Stimulated activated CD4-positive, alpha-beta T cell treated with anti-CD3 and anti-CD28 coated beads, TNF-alpha, amount 100 ng/mL, for 48 hours (primary cell): ENCODE results near the gene MROH7.

Experiments
- DNase-seq, 3 donors: peaks; one replicate each; pipeline ENCODE4 v3.0.0-alpha.2; 2020; ENCODE audit warnings: low read depth in 3 of 3

Gene MROH7

GRCh38 chr1:54651608-54652007 lies 10.0 kb downstream of the MROH7 start:
- no peak for DNase-seq

DNA sequence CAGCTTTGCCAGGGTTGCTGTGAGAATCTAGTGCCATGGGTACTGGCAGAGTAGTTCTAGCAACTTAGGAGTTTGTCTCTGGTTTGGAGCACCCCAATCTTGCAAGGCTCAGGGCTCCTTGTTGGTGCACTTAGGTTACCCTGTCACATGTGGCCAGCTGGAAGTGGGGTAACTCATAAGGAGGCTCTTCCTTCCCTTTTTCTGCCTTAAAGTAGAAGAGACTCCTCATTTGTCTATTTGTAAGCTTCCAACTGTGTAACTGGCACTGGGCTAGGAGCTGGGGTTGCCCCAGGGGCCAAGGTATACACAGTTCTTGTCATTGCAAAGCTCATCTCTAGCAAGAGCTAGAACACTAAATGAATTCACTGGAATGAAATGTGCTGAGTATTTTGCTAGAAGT lies 10.6 kb downstream of the MROH7 start:
- DNase-seq = no peak

GRCh38 chr1:54653036-54653435 lies 11.4 kb downstream of the MROH7 start:
- DNase-seq = no peak

DNA sequence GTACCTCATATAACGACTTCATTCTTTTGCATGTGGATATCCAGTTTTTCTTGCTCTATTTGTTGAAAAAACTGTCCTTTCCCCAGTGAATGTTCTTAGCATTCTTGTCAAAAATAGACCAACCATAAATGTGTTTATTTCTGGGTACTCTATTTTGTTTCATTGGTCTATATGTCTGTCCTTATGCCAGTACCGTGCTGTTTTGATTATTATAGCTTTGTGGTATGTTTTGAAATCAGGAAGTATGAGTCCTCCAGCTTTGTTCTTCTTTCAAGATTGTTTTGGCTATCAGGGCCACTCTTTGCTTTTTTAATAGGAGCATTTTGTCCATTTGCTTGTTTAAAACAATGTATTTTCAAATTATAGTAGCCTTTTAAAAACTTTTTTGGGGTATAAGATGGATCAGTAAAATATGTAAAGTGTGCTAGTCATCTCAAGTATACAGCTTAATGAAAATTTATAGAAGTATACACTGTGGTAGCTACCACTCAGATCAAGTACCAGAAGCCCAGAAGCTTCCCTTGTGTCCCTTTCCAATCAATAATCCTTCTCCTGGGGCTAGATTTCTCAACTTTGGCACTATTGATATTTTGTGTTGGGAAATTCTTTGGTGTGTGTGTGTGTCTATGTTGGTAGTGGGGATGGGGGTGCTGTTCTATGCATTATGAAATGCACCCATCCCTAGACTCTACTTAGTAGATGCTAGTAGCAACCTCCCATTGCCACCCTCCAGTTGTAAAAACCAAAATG lies 16.8 kb downstream of the MROH7 start:
- no peak for DNase-seq

- no peak for DNase-seq
These were observed 22.1 kb downstream of the MROH7 start for GRCh38 chr1:54663725-54664124.

DNA sequence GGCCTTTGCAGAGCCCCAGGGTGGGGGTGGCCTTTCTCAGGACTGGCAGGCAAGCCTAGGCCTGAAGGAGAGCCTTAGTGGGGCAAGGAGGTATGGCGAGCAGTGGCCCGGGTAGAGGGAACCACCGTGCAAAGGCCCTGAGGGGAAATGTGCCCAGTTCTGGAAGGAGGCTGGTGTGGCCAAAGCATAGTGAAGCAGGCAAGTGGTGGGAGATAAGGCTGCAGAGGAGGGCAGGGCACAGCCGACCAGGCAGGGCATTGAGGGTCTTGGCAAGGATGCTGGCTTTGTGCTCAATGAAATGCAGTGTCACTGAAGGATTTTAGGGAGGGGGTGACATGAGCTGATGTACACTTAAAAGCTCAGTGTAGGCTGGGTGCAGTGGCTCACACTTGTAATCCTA lies 22.8 kb downstream of the MROH7 start:
- no peak for DNase-seq

DNA sequence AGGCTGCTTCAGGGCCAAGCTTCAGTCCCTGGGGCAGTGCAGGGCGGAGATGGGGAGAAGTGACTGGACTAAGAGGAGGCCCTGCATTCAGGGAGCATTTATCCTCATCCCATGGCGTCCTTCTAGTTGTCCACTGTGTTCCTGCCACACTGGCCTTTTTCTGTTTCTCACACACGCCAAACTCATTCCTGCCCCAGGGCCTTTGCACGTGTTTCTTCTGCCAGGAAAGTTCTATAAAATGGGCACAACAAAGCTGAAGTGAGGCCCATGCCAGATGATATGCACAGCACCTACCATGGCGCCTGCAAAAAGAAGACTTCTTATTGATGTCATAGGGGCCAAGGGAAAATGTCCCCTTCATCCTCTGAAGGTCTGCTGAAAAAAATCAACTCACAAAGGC lies 24.3 kb downstream of the MROH7 start:
- no peak for DNase-seq

DNA sequence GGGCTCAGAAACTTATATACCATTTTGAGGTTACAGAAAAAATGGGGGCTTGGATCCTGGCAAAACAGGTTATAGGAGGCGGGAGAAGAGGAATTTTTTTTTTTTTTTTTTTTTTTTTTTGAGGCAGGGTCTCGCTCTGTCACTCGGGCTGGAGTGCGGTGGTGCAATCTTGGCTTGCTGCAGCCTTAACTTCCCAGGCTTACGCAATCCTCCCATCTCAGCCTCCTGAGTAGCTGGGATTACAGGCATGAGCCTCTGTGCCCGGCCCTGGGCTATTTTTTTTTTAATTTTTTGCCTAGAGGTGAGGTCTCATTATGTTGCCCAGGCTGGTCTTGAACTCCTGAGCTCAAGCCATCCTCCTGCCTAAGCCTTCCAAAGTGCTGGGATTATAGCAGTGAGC lies 24.7 kb downstream of the MROH7 start:
- DNase-seq = no peak

DNA sequence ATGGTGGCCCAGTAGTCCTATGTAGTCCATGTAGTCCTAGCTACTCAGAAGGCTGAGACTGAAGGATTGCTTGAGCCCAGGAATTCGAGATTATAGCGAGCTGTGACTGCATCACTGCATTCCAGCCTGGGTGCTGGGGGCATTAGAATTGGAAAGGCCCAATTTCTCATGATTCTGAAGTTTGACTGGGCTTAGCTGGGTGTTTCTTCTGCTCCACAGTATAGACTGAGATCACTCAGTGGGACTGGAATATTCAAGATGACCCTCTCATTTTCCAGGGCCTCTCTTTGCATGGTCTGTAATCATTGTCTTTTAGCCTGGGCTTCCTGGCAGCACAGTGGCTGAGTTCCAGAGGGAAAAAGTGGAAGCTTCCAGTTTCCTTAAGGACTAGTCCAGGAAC lies 26.2 kb downstream of the MROH7 start:
- DNase-seq = no peak

DNA sequence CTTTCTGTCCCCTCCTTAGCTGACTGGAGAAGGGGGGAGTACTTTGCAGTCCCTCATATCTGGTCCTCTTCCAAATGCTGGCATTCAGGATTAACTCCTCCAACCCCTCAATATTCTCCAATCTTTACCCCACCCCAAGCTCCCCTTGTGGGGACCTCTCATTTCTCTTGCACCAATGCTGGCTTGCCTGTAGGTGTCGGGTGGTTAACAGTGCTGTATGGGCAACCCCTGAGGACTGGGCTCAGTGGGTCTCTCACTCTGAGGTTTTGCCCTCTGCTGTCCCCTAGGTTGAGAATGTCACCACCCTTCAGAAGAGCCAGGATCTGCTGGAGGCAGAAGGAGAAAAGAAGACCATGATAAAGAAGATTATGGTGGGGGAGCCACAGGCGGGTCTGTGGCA lies 27.0 kb downstream of the MROH7 start:
- no peak for DNase-seq

- DNase-seq = peak; percentile 43 to 54 (median 51)
These were observed 30.5 kb downstream of the MROH7 start for GRCh38 chr1:54671985-54672608.

GRCh38 chr1:54678776-54679643 lies 37.4 kb downstream of the MROH7 start:
- DNase-seq = no peak

- DNase-seq = no peak
These were observed 38.1 kb downstream of the MROH7 start for GRCh38 chr1:54679706-54680105.

DNA sequence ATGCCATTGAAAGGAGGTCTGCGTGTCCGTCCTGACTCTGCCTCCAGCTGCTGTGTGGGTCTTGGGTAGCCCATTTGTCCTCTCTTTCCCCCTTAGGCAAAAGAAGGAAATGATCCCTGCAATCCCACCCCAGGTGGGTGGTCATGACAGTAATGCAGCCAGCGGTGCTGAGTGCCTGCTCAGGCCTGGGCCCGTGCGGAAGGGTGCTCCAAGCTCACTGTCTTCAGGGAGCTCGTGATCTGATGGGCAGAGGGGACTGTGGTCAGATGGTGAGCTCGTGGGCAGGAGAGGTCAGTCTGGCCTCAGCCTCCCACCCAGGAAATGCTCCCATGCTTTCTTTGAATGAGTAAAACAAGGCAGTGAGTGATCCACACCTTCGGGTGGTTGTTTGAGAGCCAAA lies 38.8 kb downstream of the MROH7 start:
- DNase-seq = no peak

DNA sequence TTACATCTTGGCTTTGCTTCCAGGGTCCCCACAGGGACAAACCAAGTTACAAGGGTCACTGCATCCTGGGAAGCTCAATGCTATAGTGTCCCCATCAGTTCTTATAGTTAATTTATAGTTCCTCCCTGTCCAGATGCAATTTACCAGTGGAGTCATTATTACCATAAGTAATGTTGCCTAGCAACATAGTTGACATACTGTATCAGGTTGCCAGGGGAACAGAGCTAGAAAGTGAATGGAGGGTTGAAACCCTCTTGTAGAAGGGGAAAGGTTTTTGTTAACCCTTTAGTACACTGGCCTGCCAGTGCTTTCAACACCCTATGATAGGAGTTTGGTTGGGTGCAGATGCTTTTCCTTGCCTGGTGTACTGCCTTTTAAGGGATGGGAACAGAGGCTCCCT lies 39.8 kb downstream of the MROH7 start:
- DNase-seq = no peak

DNA sequence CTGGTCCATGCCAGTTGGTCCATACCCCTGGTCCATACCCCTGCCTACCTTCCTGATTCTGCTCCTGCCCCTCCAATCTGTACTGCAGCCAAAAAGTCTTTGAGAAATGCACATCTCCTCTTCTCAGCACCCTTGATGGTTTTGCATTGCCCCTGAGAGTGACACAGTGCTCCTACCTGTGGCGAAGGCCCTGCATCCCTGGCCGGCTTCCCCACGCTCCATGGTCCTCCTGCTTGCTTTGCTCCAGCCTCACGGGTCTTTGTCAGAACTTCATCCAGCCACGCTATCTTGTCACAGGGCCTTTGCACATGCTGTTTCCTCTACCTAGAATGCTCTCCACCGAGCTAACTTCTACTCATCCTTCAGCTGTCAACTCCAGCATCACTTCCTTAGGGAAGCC lies 41.9 kb downstream of the MROH7 start:
- DNase-seq = no peak

GRCh38 chr1:54685335-54685905 lies 43.8 kb downstream of the MROH7 start:
- no peak for DNase-seq

- DNase-seq = no peak
These were observed 44.6 kb downstream of the MROH7 start for GRCh38 chr1:54686155-54686554.

DNA sequence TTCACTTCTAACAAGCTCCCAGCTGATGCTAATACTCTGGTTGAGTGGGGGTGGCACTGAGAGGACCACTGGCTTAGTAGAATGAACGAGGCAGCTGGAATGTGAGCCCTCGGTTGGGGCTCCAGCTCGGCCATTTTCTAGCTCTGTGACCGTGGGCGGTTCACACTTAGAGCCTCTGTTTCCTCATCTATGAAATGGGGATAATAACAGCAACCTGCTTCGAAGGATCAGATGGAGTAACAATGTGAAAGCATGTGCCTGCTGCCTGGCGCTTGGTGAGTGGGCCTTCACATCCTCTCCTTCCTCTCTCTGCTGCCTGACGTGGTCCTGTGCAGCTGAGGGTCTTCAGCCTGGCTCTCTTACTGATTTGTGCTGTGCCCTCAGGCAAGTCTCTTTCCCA lies 53.2 kb downstream of the MROH7 start:
- DNase-seq = no peak

- no peak for DNase-seq
These were observed 53.6 kb downstream of the MROH7 start for GRCh38 chr1:54695221-54695620.

- DNase-seq = no peak
These were observed 54.2 kb downstream of the MROH7 start for GRCh38 chr1:54695764-54696163.

- no peak for DNase-seq
These were observed 54.7 kb downstream of the MROH7 start for GRCh38 chr1:54696262-54696661.
